NB4 (cell line): Measurements from ENCODE around the gene DNMBP.
"Not testable (repeated sequence)": the region's sequence is repeated elsewhere in the genome, so short reads cannot be mapped to it uniquely, and the experiment has no call there.

ENCODE experiments used
- DNase-seq: peaks from one replicate; pipeline ENCODE4 v3.0.0; 2010; ENCODE audit warnings: low read depth
- H3K4me3 ChIP-seq: one replicate; pipeline ENCODE4 v1.5.1; 2011; ENCODE audit warnings: mild to moderate bottlenecking, low read depth, low read length, moderate library complexity
- MAX ChIP-seq: IDR thresholded peaks from 2 replicates; pipeline ENCODE4 v1.6.1; 2011; ENCODE audit warnings: low read depth, low read length
- MYC ChIP-seq: IDR thresholded peaks from 2 replicates; pipeline ENCODE4 v1.6.1; 2011; ENCODE audit warnings: low read depth, low read length
- POLR2A ChIP-seq: IDR thresholded peaks from 2 replicates; pipeline ENCODE4 v1.6.1; 2011; ENCODE audit warnings: mild to moderate bottlenecking; ENCODE audit not compliant: insufficient read length; ENCODE audit errors: extremely low read depth
- TF ChIP-seq, protein P1 (sequence below): IDR thresholded peaks from one replicate; pipeline ENCODE4 v1.5.1; 2012; ENCODE audit warnings: low read depth, low read length

DNMBP gene

DNA sequence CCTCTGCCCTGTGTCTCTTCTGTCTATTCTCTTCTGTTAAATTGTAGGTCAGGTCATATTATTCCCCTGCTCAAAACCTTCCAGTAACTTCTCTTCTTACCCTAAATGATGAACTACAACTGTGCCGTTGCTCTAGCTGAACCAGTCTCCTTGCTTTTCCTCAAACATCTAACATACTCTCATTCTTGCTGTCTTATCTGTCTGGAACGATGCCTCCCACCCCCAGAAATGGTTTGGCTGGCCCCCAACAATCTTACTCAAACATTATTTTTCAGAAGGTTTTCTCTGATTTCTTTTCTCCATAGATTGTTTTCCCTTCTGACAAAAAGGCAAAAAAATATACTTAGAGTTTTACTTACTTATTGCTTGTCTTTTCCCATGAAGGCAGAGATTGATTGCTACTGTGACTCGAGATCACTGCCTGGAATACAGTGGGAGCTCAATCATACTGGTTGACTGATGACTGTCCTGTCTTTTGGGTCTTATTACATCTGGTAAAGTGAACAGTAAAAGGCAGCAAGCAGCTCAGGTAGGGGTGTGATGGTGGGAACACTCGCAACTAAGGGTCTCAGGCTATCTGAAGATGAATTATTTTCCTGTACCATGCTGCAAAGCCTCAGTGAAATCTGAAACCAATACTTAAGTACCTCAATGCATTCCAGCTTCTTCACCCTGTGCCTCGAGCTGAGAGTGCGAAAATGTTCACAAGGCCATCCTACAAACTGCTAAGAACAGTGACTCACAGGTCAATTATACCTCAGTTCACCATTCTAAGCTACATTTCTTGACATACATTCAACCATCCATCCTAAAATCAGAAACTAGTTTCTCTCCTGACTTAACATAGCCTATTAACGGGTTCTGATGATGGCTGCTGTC lies 67.6 kb downstream of the DNMBP start:
- TF ChIP-seq, protein P1, sequence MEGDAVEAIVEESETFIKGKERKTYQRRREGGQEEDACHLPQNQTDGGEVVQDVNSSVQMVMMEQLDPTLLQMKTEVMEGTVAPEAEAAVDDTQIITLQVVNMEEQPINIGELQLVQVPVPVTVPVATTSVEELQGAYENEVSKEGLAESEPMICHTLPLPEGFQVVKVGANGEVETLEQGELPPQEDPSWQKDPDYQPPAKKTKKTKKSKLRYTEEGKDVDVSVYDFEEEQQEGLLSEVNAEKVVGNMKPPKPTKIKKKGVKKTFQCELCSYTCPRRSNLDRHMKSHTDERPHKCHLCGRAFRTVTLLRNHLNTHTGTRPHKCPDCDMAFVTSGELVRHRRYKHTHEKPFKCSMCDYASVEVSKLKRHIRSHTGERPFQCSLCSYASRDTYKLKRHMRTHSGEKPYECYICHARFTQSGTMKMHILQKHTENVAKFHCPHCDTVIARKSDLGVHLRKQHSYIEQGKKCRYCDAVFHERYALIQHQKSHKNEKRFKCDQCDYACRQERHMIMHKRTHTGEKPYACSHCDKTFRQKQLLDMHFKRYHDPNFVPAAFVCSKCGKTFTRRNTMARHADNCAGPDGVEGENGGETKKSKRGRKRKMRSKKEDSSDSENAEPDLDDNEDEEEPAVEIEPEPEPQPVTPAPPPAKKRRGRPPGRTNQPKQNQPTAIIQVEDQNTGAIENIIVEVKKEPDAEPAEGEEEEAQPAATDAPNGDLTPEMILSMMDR: no peak
- TF ChIP-seq MAX: no peak
- TF ChIP-seq MYC: no peak
- no peak for TF ChIP-seq POLR2A
- DNase-seq: no peak
- H3K4me3 ChIP-seq: no peak overlapping the region

DNA sequence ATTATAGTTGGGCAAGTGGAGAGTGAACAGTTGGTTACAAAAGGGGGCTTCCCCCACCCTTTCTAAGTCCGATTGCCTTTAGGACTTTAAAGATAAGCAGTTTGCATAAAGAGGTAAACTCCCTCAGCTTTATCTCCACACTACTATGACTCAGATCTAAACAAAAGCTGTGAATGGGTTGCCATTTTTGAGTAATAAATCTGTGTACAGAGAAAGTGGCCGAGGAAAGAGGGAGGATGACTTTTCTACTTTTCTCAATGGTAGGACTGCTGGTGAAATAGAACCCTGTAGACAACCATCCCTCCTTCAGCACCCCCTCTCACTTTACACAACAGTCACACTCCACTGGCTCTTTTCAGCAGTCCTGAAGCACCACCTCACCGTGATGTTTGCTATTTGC lies 71.2 kb downstream of the DNMBP start:
- no peak for DNase-seq
- no peak overlapping the region for H3K4me3 ChIP-seq
- TF ChIP-seq, protein P1: no peak
- TF ChIP-seq MYC (no peak), MAX (no peak), POLR2A (no peak)

GRCh38 chr10:99937630-99938029 lies 72.1 kb downstream of the DNMBP start:
- peak; percentile 12 for DNase-seq
- no peak overlapping the region for H3K4me3 ChIP-seq
- TF ChIP-seq MAX: no peak
- TF ChIP-seq POLR2A: no peak
- TF ChIP-seq MYC: no peak
- TF ChIP-seq, protein P1: no peak

- not testable (repeated sequence) for H3K4me3 ChIP-seq, DNase-seq
Observed at GRCh38 chr10:99932203-99932957, 77.4 kb downstream of the DNMBP start.

DNA sequence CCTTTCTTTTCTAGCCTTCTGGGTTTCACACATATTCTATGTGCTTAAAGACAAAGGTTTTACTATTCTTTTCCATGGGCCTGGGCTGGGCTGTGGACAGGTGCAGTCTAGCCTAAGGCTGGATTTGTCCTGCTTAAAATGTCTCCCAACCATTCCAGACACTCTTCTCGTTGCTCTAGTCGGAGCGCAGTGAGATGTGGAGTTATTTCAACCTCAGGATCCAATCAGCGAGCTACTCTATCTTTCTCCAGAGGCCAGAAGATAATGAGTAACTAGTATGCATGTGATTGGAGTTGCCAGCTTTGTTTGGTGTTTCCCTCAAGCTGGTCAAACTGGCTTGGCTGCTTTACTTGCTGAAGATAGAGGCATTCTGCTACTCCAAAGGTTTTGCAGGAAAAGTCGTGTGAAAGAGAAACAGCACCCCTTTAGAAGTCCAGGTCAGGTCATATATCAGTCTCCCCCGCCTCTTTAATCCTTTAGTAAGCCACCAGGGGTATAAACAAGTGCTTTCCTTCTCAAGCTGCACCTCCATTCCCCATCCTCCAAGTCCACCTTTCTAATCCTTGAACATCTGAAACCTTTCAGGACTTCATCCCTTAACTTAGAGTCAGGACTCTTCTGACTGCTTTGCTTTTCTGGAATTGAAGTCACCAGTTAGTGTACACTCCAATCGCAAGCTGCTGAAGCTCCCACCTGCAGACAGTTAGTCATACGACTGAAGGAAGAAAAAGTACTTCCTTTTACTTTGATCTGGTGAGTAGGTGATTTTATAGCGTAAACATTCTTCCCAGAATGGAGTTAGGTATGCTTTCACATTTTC lies 78.8 kb downstream of the DNMBP start:
- H3K4me3 ChIP-seq: no peak overlapping the region
- TF ChIP-seq POLR2A (no peak), MAX (no peak), MYC (no peak)
- TF ChIP-seq, protein P1: no peak
- DNase-seq: no peak

GRCh38 chr10:99929360-99929759 lies 80.4 kb downstream of the DNMBP start:
- H3K4me3 ChIP-seq: no peak overlapping the region
- DNase-seq: no peak
- TF ChIP-seq POLR2A (no peak), MYC (no peak), MAX (no peak)
- TF ChIP-seq, protein P1: no peak
